ENCODE results near the gene KRT79.

KRT79 gene

GRCh38 chr12:52817699-52818238 lies 16.3 kb downstream of the KRT79 start:
- no peak for TF ChIP-seq CTCF (IDR thresholded peaks at IDR 0.05)

- TF ChIP-seq CTCF (IDR thresholded peaks at IDR 0.05): no peak
These were observed 17.0 kb downstream of the KRT79 start for GRCh38 chr12:52817003-52817698.

GRCh38 chr12:52815676-52816588 lies 18.2 kb downstream of the KRT79 start:
- no peak for TF ChIP-seq CTCF (IDR thresholded peaks at IDR 0.05)

GRCh38 chr12:52815161-52815560 lies 18.9 kb downstream of the KRT79 start:
- TF ChIP-seq CTCF (IDR thresholded peaks at IDR 0.05): no peak

- TF ChIP-seq CTCF (IDR thresholded peaks at IDR 0.05): no peak
These were observed 19.4 kb downstream of the KRT79 start for GRCh38 chr12:52814710-52815155.

GRCh38 chr12:52813885-52814709 lies 20.0 kb downstream of the KRT79 start, which contains the start of gene KRT4:
TSS of gene KRT4 (minus strand) at chr12:52814116. CDS start at chr12:52814058, 58 bp downstream.
- TF ChIP-seq CTCF (IDR thresholded peaks at IDR 0.05): no peak
